H1 (cell line): ENCODE data around the gene CEBPE. TPM values are rescaled to one million over a fixed set of nuclear protein-coding genes. Genes with fewer than 3 reads are reported as not detected.

Experiments used
- CTCF ChIA-PET: fragments of 300-600 bp; sonication (Branson Sonifier 250); formaldehyde crosslinking; loops from one replicate; lab custom pipeline; 2021; ENCODE audit not compliant: partially characterized antibody; lab: Charles Lee
- POLR2A ChIA-PET: fragments of 300-600 bp; sonication (Branson Sonifier 250); formaldehyde crosslinking; loops from one replicate; lab custom pipeline; 2021; ENCODE audit warnings: inconsistent platforms; ENCODE audit not compliant: partially characterized antibody; lab: Charles Lee
- DNase-seq, 2 experiments: peaks; one replicate each; pipeline versions ENCODE4 v3.0.0 to v3.0.0-alpha.2; 2010 to 2022; ENCODE audit warnings: low spot score in 2 of 2, low read depth in 1 of 2, mixed read lengths in 1 of 2
- FAIRE-seq: peaks from 2 replicates; lab custom pipeline; 2011; peaks lifted over from hg19 to GRCh38; lab: Jason Lieb, UNC
- H2AFZ ChIP-seq: 2 replicates; pipeline ENCODE4 v1.8.1; 2012; ENCODE audit warnings: low read length, inconsistent platforms
- H2AK5ac ChIP-seq: 2 replicates; pipeline ENCODE4 v1.6.1; 2013; ENCODE audit warnings: low read depth, low read length
- H2BK120ac ChIP-seq: replicated peaks from 2 replicates; pipeline ENCODE3; 2013; ENCODE audit warnings: low read depth, low read length, inconsistent platforms
- H2BK12ac ChIP-seq: 2 replicates; pipeline ENCODE4 v1.6.1; 2013; ENCODE audit warnings: low read depth, low read length
- H2BK15ac ChIP-seq: 2 replicates; pipeline ENCODE4 v1.6.1; 2013; ENCODE audit warnings: low read length
- H2BK20ac ChIP-seq: 2 replicates; pipeline ENCODE4 v1.6.1; 2013; ENCODE audit warnings: low read length
- H2BK5ac ChIP-seq: 2 replicates; pipeline ENCODE4 v1.6.1; 2013; ENCODE audit warnings: low read depth, low read length
- H3K14ac ChIP-seq: 2 replicates; pipeline ENCODE4 v1.6.1; 2013; ENCODE audit warnings: inconsistent platforms; ENCODE audit not compliant: insufficient read length
- H3K18ac ChIP-seq: 2 replicates; pipeline ENCODE4 v1.6.1; 2013; ENCODE audit warnings: low read length; ENCODE audit errors: extremely low read depth
- H3K23ac ChIP-seq: 2 replicates; pipeline ENCODE4 v1.6.1; 2013; ENCODE audit warnings: inconsistent platforms; ENCODE audit not compliant: insufficient read length
- H3K23me2 ChIP-seq: 2 replicates; pipeline ENCODE4 v1.6.1; 2013; ENCODE audit warnings: low read depth, low read length
- H3K27ac ChIP-seq: 2 replicates; pipeline ENCODE4 v1.6.1; 2011; ENCODE audit warnings: low read depth, low read length, inconsistent platforms
- H3K27me3 ChIP-seq, 4 experiments: replicated peaks in 1 of 4; 1 replicate in 1 of 4; 2 replicates in 3 of 4; pipeline versions ENCODE4 v1.6.1 to v1.8.1; 2011 to 2013; ENCODE audit warnings: low read length in 3 of 4, mild to moderate bottlenecking in 3 of 4, inconsistent platforms in 2 of 4, mixed read lengths in 2 of 4, moderate library complexity in 1 of 4; ENCODE audit not compliant: control insufficient read depth in 3 of 4, insufficient read depth in 3 of 4; ENCODE audit errors: extremely low read depth in 1 of 4
- H3K36me3 ChIP-seq, 4 experiments: 2 replicates each; pipeline versions ENCODE4 v1.6.1 to v1.8.1; 2011 to 2013; ENCODE audit warnings: mild to moderate bottlenecking in 4 of 4, low read length in 3 of 4, moderate library complexity in 2 of 4, control low read depth in 1 of 4, inconsistent platforms in 1 of 4; ENCODE audit not compliant: insufficient read depth in 4 of 4, control insufficient read depth in 2 of 4
- H3K4ac ChIP-seq: replicated peaks from 2 replicates; pipeline ENCODE3; 2013; ENCODE audit warnings: low read length, low read depth, mixed read lengths, inconsistent platforms; ENCODE audit not compliant: insufficient read length
- H3K4me1 ChIP-seq, 4 experiments: replicated peaks in 1 of 4; 1 replicate in 1 of 4; 2 replicates in 3 of 4; pipeline versions ENCODE4 v1.6.1 to v1.8.1; 2011 to 2013; ENCODE audit warnings: low read length in 3 of 4, inconsistent platforms in 2 of 4, mixed read lengths in 1 of 4; ENCODE audit not compliant: insufficient read depth in 4 of 4, control insufficient read depth in 3 of 4
- H3K4me2 ChIP-seq, 2 experiments: 2 replicates each; pipeline versions ENCODE4 v1.6.1 to v1.8.1; 2011 to 2013; ENCODE audit warnings: low read depth in 2 of 2, low read length in 2 of 2, control low read depth in 1 of 2, inconsistent platforms in 1 of 2, mild to moderate bottlenecking in 1 of 2; ENCODE audit not compliant: insufficient read depth in 1 of 2
- H3K4me3 ChIP-seq, 4 experiments: fragments of 200-600, 300-600 bp in 1 of 4; sonication (generic), shearing (Covaris generic), sonication (Bioruptor Twin) in 1 of 4; 2 replicates each; pipeline versions ENCODE4 v1.5.1 to v1.8.1; 2011 to 2016; ENCODE audit warnings: low read length in 4 of 4, low read depth in 3 of 4, control low read depth in 2 of 4, inconsistent platforms in 2 of 4, mild to moderate bottlenecking in 2 of 4, mixed read lengths in 1 of 4, moderate library complexity in 1 of 4; ENCODE audit not compliant: insufficient read depth in 2 of 4; ENCODE audit errors: extremely low read depth in 1 of 4
- H3K56ac ChIP-seq: replicated peaks from 2 replicates; pipeline ENCODE3; 2013; ENCODE audit warnings: low read depth, mild to moderate bottlenecking, mixed read lengths, low read length, inconsistent platforms; ENCODE audit not compliant: insufficient read length
- H3K79me1 ChIP-seq: 2 replicates; pipeline ENCODE4 v1.6.1; 2013; ENCODE audit warnings: low read depth, low read length, control low read depth
- H3K79me2 ChIP-seq, 2 experiments: 2 replicates each; pipeline versions ENCODE4 v1.6.1 to v1.8.1; 2012 to 2013; ENCODE audit warnings: low read length in 2 of 2, mild to moderate bottlenecking in 2 of 2, inconsistent platforms in 1 of 2; ENCODE audit not compliant: insufficient read depth in 2 of 2, control insufficient read depth in 1 of 2
- H3K9ac ChIP-seq, 4 experiments: replicated peaks in 1 of 4; 1 replicate in 1 of 4; 2 replicates in 3 of 4; pipeline versions ENCODE4 v1.6.1 to v1.8.1; 2011 to 2013; ENCODE audit warnings: low read depth in 3 of 4, low read length in 3 of 4, control low read depth in 2 of 4, mild to moderate bottlenecking in 2 of 4, moderate library complexity in 2 of 4, inconsistent platforms in 1 of 4; ENCODE audit errors: extremely low read depth in 1 of 4
- H3K9me3 ChIP-seq, 2 experiments: 2 replicates each; pipeline versions ENCODE4 v1.6.1 to v1.8.1; 2012 to 2013; ENCODE audit warnings: mild to moderate bottlenecking in 2 of 2, moderate library complexity in 2 of 2, control low read depth in 1 of 2, inconsistent platforms in 1 of 2, low read depth in 1 of 2, low read length in 1 of 2, mixed read lengths in 1 of 2; ENCODE audit not compliant: insufficient read depth in 2 of 2
- H4K20me1 ChIP-seq, 2 experiments: replicated peaks in 1 of 2; 2 replicates each; pipeline versions ENCODE3 to v1.8.1; 2011 to 2013; ENCODE audit warnings: inconsistent platforms in 2 of 2, low read length in 2 of 2, mild to moderate bottlenecking in 1 of 2; ENCODE audit not compliant: insufficient read depth in 2 of 2, control insufficient read depth in 1 of 2
- H4K5ac ChIP-seq: 2 replicates; pipeline ENCODE4 v1.6.1; 2013; ENCODE audit warnings: low read length, low read depth, mixed read lengths, inconsistent platforms; ENCODE audit not compliant: insufficient read length
- H4K8ac ChIP-seq: 2 replicates; pipeline ENCODE4 v1.8.0; 2013; ENCODE audit warnings: mild to moderate bottlenecking, moderate library complexity, low read length, inconsistent platforms; ENCODE audit not compliant: insufficient read depth; ENCODE audit errors: extremely low read depth
- H4K91ac ChIP-seq: replicated peaks from 2 replicates; pipeline ENCODE3; 2013; ENCODE audit warnings: low read length, mixed read lengths, inconsistent platforms; ENCODE audit not compliant: insufficient read length
- CHD1 ChIP-seq: IDR thresholded peaks from 2 replicates; pipeline ENCODE4 v1.6.1; 2012; ENCODE audit warnings: low read depth, low read length, improper control_type of control experiment
- KDM1A ChIP-seq: fragments of 200-600, 300-600 bp; sonication (generic); IDR thresholded peaks from 2 replicates; pipeline ENCODE4 v1.7.1; 2016; ENCODE audit warnings: mild to moderate bottlenecking, low read length, borderline replicate concordance
- WGBS, 2 experiments: shearing (Covaris generic) in 1 of 2; methylation state at CpG; one replicate each; pipeline versions ENCODE4 v1.1.6 to v1.1.7; 2013 to 2015; ENCODE audit warnings: low lambda C conversion rate in 2 of 2, mixed read lengths in 2 of 2, inconsistent platforms in 1 of 2, low coverage in 1 of 2, missing lambda C conversion rate in 1 of 2; ENCODE audit not compliant: insufficient replicate concordance in 2 of 2, insufficient coverage in 1 of 2, insufficient read length in 1 of 2; ENCODE audit errors: extremely low coverage in 1 of 2, missing lambda C conversion rate in 1 of 2; 5-methylcytosine and 5-hydroxymethylcytosine counted together
- polyA plus RNA-seq, 7 experiments: library from polyadenylated mRNA; depleted of rRNA in 3 of 7; stranded (reverse) in 5 of 7; unstranded in 2 of 7; fragments of >200 nt in 5 of 7; fragments of 200-250 nt in 2 of 7; gene quantifications; 1 replicate in 5 of 7; 2 replicates in 1 of 7; 4 replicates in 1 of 7; pipeline versions ENCODE4 v1.2.1 to v1.2.3, GENCODE V29; 2011 to 2013; ENCODE audit warnings: missing spikeins in 2 of 7, mixed read lengths in 2 of 7
- total RNA-seq: library from RNA; stranded (reverse); fragmentation: NEBNext Ultra II Directional; extraction: Animal tissue kit (Norgen Biotek cat#: 25700); gene quantifications from 2 replicates; pipeline ENCODE4 v1.2.1, GENCODE V29; 2021

Gene CEBPE
- total and polyA plus RNA-seq, 2 of the 8 experiments (the other 6 are each of a cell fraction or from before 2014, with no cell fraction given), result 0.05 TPM; not detected in 1

DNA sequence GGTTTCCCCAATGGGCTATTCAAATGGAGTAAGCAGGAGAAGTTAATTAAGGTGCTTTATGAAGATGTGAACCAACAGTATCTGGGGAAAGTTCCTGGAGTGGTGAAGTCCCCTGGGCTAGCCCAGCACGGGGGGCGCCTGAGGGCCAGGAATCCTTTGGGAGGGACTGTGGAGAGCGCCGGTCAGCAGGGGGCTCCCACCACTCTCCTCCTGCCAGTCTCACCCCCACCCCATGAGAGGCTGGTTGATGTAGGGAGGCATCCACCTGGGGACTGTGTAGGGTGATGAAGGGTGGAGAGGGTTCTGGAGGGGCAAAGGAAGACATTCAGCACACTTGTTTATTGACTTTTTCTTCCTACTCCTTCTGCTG, 4.4 kb downstream of the CEBPE start:
- Histone ChIP-seq H2BK20ac (no peak overlapping the region), H2AFZ (no peak overlapping the region), H3K4me1 (peaks cover 0 to 14% (median 4%) of the 10 kb centered on the region in 4 experiments; a peak in 6 of 7 replicates), H3K27me3 (peaks cover 0 to 3% (median 0%) of the 10 kb centered on the region in 4 experiments; a peak in 2 of 7 replicates), H2AK5ac (no peak overlapping the region), H3K9me3 (no peaks in the 10 kb centered on the region; a peak in 1 of 4 replicates), H3K9ac (no peak overlapping the region), H3K56ac (no peak overlapping the region), H4K20me1 (no peaks in the 10 kb centered on the region), H2BK12ac (no peak overlapping the region), H3K4me3 (no peak overlapping the region), H3K4ac (no peak overlapping the region), H3K27ac (no peak overlapping the region), H4K8ac (no peak overlapping the region), H2BK5ac (no peak overlapping the region), H2BK15ac (no peak overlapping the region), H3K18ac (no peak overlapping the region), H3K14ac (no peak overlapping the region), H4K5ac (no peak overlapping the region), H3K23ac (no peak overlapping the region), H3K4me2 (no peak overlapping the region), H3K79me2 (no peaks in the 10 kb centered on the region), H3K79me1 (no peaks in the 10 kb centered on the region), H3K36me3 (no peaks in the 10 kb centered on the region), H4K91ac (no peak overlapping the region), H3K23me2 (no peaks in the 10 kb centered on the region; the same call in 1 of the 2 replicates), H2BK120ac (no peak overlapping the region)
- ChIA-PET POLR2A (no interaction called here), CTCF (interaction anchor here (0.7 to 2.4 kb wide), 3 partner anchors 10 to 67 kb away, joined by 3 to 7 read pairs (median 5); partner anchors contain the start of gene CIROP)
- TF ChIP-seq KDM1A (no peak), CHD1 (no peak)
- WGBS, 2 experiments, result 73% methylated on average over 4 of the region's 4 CpGs; no CpG with 5 or more reads in 1 of the 2 experiments
- FAIRE-seq (no peak), DNase-seq (no peak)
